Skeletal muscle cell (primary cell): ENCODE measurements around the gene GALR2.

Experiments
- DNase-seq: peaks from one replicate; pipeline ENCODE4 v3.0.0-alpha.2; 2010; ENCODE audit warnings: low read depth
- H3K4me3 ChIP-seq: 2 replicates; pipeline ENCODE4 v1.5.1; 2011; ENCODE audit warnings: low read depth, mild to moderate bottlenecking, control low read depth, low read length, moderate library complexity

GALR2 gene

GRCh38 chr17:76090517-76091129 lies 16.0 kb downstream of the GALR2 start:
- no peak overlapping the region for H3K4me3 ChIP-seq

DNA sequence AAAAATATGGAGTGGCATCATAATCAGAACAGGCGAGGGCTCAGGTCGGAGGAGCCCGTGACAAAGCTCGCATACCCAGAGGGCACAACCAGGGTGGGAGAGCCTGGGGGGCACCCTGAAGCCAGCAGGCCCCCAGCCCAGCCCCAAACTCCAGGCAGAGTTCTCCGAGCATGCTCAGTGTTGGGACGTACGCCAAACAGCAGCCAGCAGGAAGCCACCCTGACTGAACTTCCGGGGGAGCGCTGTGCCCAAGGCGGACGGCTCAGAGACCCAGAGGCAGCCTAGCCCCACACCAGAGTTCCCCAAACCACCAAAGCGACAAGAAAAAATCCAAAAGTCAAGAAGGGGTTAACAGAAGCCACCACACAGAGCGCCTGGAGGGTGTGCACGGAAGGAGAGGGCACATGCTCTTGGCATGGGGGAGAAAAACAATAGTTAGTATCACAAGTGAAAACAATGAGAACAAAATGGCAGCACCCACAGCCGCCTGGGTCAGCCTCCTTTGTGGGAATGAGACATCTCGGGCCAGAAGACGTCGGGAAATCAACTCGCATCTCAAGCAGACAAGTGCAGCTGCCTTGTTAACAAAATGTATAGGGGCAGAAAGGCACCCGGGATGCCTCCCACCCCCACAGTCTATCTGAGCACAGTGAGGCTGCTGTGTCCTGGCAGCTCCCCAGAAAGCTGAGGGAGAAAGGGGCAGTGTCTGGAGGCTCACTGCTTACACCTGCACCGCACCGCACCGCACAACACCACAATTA lies 17.1 kb downstream of the GALR2 start:
- no peak for DNase-seq
- H3K4me3 ChIP-seq: no peak overlapping the region

More at GRCh38 chr17:76090517-76091129, 16.0 kb downstream of the GALR2 start:
- no peak for DNase-seq

- H3K4me3 ChIP-seq: no peak overlapping the region
- DNase-seq: no peak
Observed at GRCh38 chr17:76092526-76093413, 18.2 kb downstream of the GALR2 start.

- DNase-seq: no peak
- no peak overlapping the region for H3K4me3 ChIP-seq
Observed at GRCh38 chr17:76094046-76094445, 19.5 kb downstream of the GALR2 start.

GRCh38 chr17:76095943-76096342 lies 21.4 kb downstream of the GALR2 start:
- no peak for DNase-seq
- H3K4me3 ChIP-seq: no peak overlapping the region

- DNase-seq: no peak
- no peak overlapping the region for H3K4me3 ChIP-seq
Observed at GRCh38 chr17:76097716-76098295, 23.2 kb downstream of the GALR2 start.

- no peak for DNase-seq
- peak overlapping the region; percentile 86 for H3K4me3 ChIP-seq
Observed at GRCh38 chr17:76102944-76103273, 28.3 kb downstream of the GALR2 start.

GRCh38 chr17:76103274-76104139 lies 28.9 kb downstream of the GALR2 start, which contains the start of gene EXOC7:
TSS of gene EXOC7 (minus strand) at chr17:76103787. CDS start at chr17:76103692, 95 bp downstream.
- peak within 1 kb of the TSS; percentile 86 for H3K4me3 ChIP-seq
- peak; percentile 48 for DNase-seq

DNA sequence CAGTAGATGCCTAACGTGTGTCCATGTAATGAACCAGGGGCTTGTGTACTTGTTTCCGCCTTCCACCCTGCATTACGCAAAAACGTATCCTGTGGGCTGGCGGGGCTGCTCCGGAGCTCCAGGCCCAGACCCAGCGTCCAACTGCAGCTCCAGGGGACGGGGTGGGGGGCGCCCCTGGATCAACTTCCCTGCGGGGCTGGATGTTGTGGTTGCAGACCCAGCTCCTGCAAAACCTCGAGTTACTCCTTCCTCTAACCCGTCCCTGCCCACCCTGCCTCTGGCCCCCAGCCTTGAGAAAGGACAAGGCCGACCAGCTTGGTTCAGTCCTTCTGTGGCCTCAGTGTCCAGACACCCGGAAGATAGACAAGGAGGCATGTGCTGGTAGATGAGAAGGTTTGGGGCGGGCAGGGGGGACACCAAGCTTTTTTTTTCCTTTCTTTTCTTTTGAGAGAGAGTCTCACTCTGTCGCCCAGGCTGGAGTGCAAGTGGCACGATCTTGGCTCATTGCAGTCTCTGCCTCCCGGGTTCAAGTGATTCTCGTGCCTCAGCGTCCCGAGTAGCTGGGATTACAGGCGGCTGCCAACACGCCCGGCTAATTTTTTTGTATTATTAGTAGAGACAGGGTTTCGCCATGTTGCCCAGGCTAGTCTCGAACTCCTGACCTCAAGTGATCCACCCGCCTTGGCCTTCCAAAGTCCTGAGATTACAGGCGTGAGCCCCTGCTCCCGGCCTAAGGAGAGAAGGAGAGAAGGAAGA lies 29.7 kb downstream of the GALR2 start:
- peak overlapping the region; percentile 86 for H3K4me3 ChIP-seq

DNA sequence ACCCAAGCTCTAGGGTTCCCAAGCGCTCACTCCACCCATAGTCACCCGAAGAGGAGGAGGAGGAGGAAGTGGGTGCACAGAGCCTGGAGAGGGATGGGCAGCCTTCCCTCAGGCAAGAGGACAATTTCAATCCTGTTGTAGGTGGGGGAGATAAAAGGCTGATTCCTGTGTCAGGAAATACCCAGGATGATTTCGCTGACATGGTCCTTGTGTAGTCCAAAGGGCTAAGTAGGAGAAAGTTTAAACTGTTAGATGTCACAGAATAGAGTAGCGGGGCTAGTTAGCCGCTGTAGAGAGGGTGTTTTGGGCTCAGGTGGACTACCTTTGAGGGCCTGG lies 30.3 kb downstream of the GALR2 start:
- no peak overlapping the region for H3K4me3 ChIP-seq
- no peak for DNase-seq

More for the DNA sequence above, 29.7 kb downstream of the GALR2 start:
- no peak for DNase-seq

- DNase-seq: no peak
- no peak overlapping the region for H3K4me3 ChIP-seq
Observed at GRCh38 chr17:76106703-76107102, 32.1 kb downstream of the GALR2 start.

GRCh38 chr17:76107509-76107908 lies 32.9 kb downstream of the GALR2 start:
- H3K4me3 ChIP-seq: no peak overlapping the region
- DNase-seq: no peak

DNA sequence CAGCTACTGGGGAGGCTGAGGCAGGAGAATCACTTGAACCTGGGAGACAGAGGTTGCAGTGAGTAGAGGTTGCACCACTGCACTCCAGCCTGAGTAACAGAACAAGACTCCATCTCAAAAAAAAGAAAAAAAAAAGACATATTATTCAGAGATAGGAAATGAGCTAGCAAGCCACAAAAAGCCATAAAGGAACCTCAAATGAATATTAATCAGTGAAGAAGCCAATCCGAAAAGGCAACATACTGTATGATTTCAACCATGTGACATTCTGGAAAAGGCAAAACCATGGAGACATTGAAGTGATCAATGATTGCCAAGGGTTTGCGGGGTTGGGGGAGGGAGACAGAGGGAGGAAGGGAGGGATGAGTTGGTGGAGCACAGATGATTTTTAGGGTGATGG lies 37.4 kb downstream of the GALR2 start:
- DNase-seq: no peak
- no peak overlapping the region for H3K4me3 ChIP-seq

DNA sequence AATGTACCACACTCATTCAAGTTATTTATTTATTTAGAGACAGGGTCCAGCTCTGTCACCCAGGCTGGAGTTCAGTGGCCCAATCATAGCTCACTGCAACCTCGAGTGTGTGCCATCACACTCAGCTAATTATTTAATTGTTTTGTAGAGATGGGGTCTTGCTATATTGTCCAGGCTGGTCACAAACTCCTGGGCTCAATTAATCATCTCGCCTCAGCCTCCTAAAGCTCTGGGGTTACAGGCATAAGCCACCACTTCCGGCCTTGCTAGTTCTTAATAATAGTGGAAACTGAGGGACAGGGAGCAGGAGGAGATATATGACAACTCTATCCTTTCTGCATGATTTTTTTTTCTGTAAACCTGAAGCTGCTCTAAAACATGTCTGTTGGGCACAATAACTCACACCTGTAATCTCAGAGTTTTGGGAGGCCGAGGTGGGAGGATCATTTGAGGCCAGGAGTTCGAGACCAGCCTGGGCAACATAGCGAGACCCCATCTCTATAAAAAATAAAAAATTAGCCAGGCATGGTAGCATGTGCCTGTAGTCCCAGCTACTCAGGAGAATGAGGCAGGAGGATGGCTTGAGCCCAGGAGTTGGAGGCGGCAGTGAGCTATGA lies 40.7 kb downstream of the GALR2 start:
- DNase-seq: no peak
- no peak overlapping the region for H3K4me3 ChIP-seq

GRCh38 chr17:76119409-76120371 lies 45.1 kb downstream of the GALR2 start:
- no peak overlapping the region for H3K4me3 ChIP-seq
- no peak for DNase-seq

- H3K4me3 ChIP-seq: no peak overlapping the region
- no peak for DNase-seq
Observed at GRCh38 chr17:76120658-76121008, 46.1 kb downstream of the GALR2 start.

- peak overlapping the region; percentile 25 for H3K4me3 ChIP-seq
- no peak for DNase-seq
Observed at GRCh38 chr17:76121932-76122430, 47.4 kb downstream of the GALR2 start.
